GM12878 (cell line): ENCODE results near the gene ZNF581. TPM values are rescaled to one million over a fixed set of nuclear protein-coding genes. Genes with fewer than 3 reads are reported as not detected.
A peak's percentile ranks its signal among the peaks of the same experiment; 100 is the strongest.

ENCODE experiments used
- ATAC-seq: fragments of 200-7000 bp; cut with Tn5 transposase; 3 replicates; pipeline ENCODE4 v1.9.1; 2020; ENCODE audit warnings: mild to moderate bottlenecking, moderate library complexity
- BruUV-seq: library from RNA; stranded (reverse); fragments of 400-500 nt; replicated peaks from 2 replicates; lab custom pipeline; 2021; lab: Mats Ljungman, UMichigan
- CTCF ChIA-PET: fragments of 300-600 bp; sonication (Branson Sonifier 250); formaldehyde crosslinking; extraction: SDS; loops from one replicate; lab custom pipeline; 2021; ENCODE audit warnings: inconsistent platforms; lab: Yijun Ruan, JAX
- POLR2A ChIA-PET: fragments of 350-600 bp; formaldehyde crosslinking; extraction: SDS; loops from one replicate; lab custom pipeline; 2021; ENCODE audit warnings: inconsistent platforms; lab: Charles Lee
- RAD21 ChIA-PET: fragments of 300-600 bp; sonication (Branson Sonifier 250); formaldehyde crosslinking; loops from one replicate; lab custom pipeline; 2023; ENCODE audit warnings: antibody characterized with exemption; ENCODE audit not compliant: unreplicated experiment; lab: Charles Lee
- SMC1A ChIA-PET: fragments of 300-600 bp; sonication (Branson Sonifier 250); formaldehyde crosslinking; loops from one replicate; lab custom pipeline; 2023; ENCODE audit not compliant: unreplicated experiment, uncharacterized antibody; lab: Charles Lee
- DNase-seq: peaks from one replicate; pipeline ENCODE4 v3.0.0-alpha.2; 2011; ENCODE audit warnings: low read depth, low spot score
- FAIRE-seq: peaks from 3 replicates; lab custom pipeline; 2011; peaks lifted over from hg19 to GRCh38; lab: Jason Lieb, UNC
- H2AFZ ChIP-seq: 2 replicates; pipeline ENCODE4 v1.6.0; 2011; ENCODE audit warnings: low read depth, low read length, control low read depth; ENCODE audit not compliant: control insufficient read depth
- H3K27ac ChIP-seq: 2 replicates; pipeline ENCODE4 v1.5.1; 2011; ENCODE audit warnings: control low read depth; ENCODE audit not compliant: control insufficient read depth, insufficient read depth
- H3K27me3 ChIP-seq, 2 experiments: replicated peaks in 1 of 2; 2 replicates each; pipeline versions ENCODE4 v1.6.0 to v1.6.1; 2011; ENCODE audit warnings: low read length in 1 of 2; ENCODE audit not compliant: control insufficient read depth in 2 of 2, insufficient read depth in 2 of 2
- H3K36me3 ChIP-seq, 2 experiments: 2 replicates each; pipeline ENCODE4 v1.5.1; 2011; ENCODE audit warnings: low read length in 1 of 2; ENCODE audit not compliant: control insufficient read depth in 2 of 2, insufficient read depth in 2 of 2
- H3K4me1 ChIP-seq: 2 replicates; pipeline ENCODE4 v1.6.1; 2011; ENCODE audit warnings: mild to moderate bottlenecking, low read length, moderate library complexity, mixed read lengths; ENCODE audit not compliant: control insufficient read depth, insufficient read depth
- H3K4me2 ChIP-seq: 2 replicates; pipeline ENCODE4 v1.6.0; 2011; ENCODE audit warnings: control low read depth; ENCODE audit not compliant: control insufficient read depth, insufficient read depth
- H3K4me3 ChIP-seq: fragments of 200-600 bp; sonication (generic); 2 replicates; pipeline ENCODE4 v1.5.1; 2016
- H3K79me2 ChIP-seq: 2 replicates; pipeline ENCODE4 v1.6.0; 2011; ENCODE audit warnings: low read length; ENCODE audit not compliant: control insufficient read depth, insufficient read depth
- H3K9ac ChIP-seq: 2 replicates; pipeline ENCODE4 v1.8.0; 2011; ENCODE audit warnings: low read length, control low read depth, mixed read lengths; ENCODE audit not compliant: control insufficient read depth, insufficient read depth
- H3K9me3 ChIP-seq: replicated peaks from 3 replicates; pipeline ENCODE4 v1.5.1; 2011; ENCODE audit warnings: mild to moderate bottlenecking, low read length; ENCODE audit not compliant: control insufficient read depth, insufficient read depth
- H4K20me1 ChIP-seq: 2 replicates; pipeline ENCODE4 v1.6.0; 2011; ENCODE audit not compliant: control insufficient read depth, insufficient read depth
- CREM ChIP-seq: IDR thresholded peaks from 2 replicates; pipeline ENCODE4 v1.6.1; 2014; ENCODE audit warnings: antibody characterized with exemption, low read depth
- E4F1 ChIP-seq: fragments of 450-650 bp; IDR thresholded peaks from 2 replicates; pipeline ENCODE4 v1.6.1; 2018; ENCODE audit warnings: borderline replicate concordance, mild to moderate bottlenecking; ENCODE audit not compliant: partially characterized antibody
- ETV6 ChIP-seq, 2 experiments: fragments of 450-650 bp in 1 of 2; IDR thresholded peaks in 1 of 2; conservative IDR thresholded peaks in 1 of 2; 2 replicates each; pipeline ENCODE4 v1.6.1; 2014; ENCODE audit warnings: antibody characterized with exemption in 1 of 2, borderline replicate concordance in 1 of 2, low read depth in 1 of 2, mild to moderate bottlenecking in 1 of 2, moderate library complexity in 1 of 2
- MYC ChIP-seq: IDR thresholded peaks from 2 replicates; pipeline ENCODE4 v1.6.1; 2011; ENCODE audit warnings: mild to moderate bottlenecking, low read length, moderate library complexity, inconsistent platforms; ENCODE audit not compliant: insufficient read depth, insufficient replicate concordance, insufficient read length, severe bottlenecking
- PAX5 ChIP-seq: IDR thresholded peaks from 2 replicates; pipeline ENCODE4 v1.6.1; 2011; ENCODE audit warnings: low read depth, low read length, borderline replicate concordance
- PKNOX1 ChIP-seq: fragments of 450-650 bp; IDR thresholded peaks from 2 replicates; pipeline ENCODE4 v1.6.1; 2016; ENCODE audit warnings: mild to moderate bottlenecking
- REST ChIP-seq: IDR thresholded peaks from 2 replicates; pipeline ENCODE4 v1.6.1; 2012; ENCODE audit warnings: mild to moderate bottlenecking, low read depth, low read length
- SKIL ChIP-seq: fragments of 450-650 bp; IDR thresholded peaks from 2 replicates; pipeline ENCODE4 v1.6.1; 2017; ENCODE audit warnings: mild to moderate bottlenecking, low read depth, inconsistent platforms; ENCODE audit not compliant: poor library complexity, severe bottlenecking
- SMAD5 ChIP-seq: IDR thresholded peaks from 2 replicates; pipeline ENCODE4 v1.6.1; 2016; ENCODE audit warnings: antibody characterized with exemption, low read depth
- STAT3 ChIP-seq: IDR thresholded peaks from 2 replicates; pipeline ENCODE4 v1.6.1; 2011; ENCODE audit warnings: low read depth, low read length, improper control_type of control experiment
- WGBS: methylation state at CpG from one replicate; pipeline ENCODE4 v1.1.6; 2016; ENCODE audit warnings: low lambda C conversion rate; ENCODE audit not compliant: insufficient replicate concordance, insufficient coverage; ENCODE audit errors: missing lambda C conversion rate; 5-methylcytosine and 5-hydroxymethylcytosine counted together
- in situ Hi-C: fragments of 300-500 bp; cut with MboI; formaldehyde crosslinking; loops from 9 replicates; pipeline ENCODE4 v1.14.3; 2018; ENCODE audit warnings: mixed read lengths
- intact Hi-C: fragments of 100-400 bp; cut with micrococcal nuclease; formaldehyde crosslinking; loops from one replicate; pipeline ENCODE4 v1.14.2; 2022; ENCODE audit not compliant: unreplicated experiment
- polyA plus RNA-seq, 11 experiments: library from polyadenylated mRNA; depleted of rRNA in 4 of 11; unstranded in 6 of 11; stranded (reverse) in 5 of 11; fragments of >200 nt; fragmentation: Nextera tagmentation in 4 of 11; fragmentation: Illumina TruSeq in 1 of 11; extraction: Ambion mirVana in 4 of 11; extraction: Trizol in 1 of 11; gene quantifications; 1 replicate in 1 of 11; 2 replicates in 10 of 11; pipeline versions ENCODE4 v1.2.1 to v1.2.3, GENCODE V29; 2011 to 2016; ENCODE audit warnings: inconsistent platforms in 2 of 11, missing spikeins in 2 of 11, low read depth in 1 of 11
- total RNA-seq, 4 experiments: library from RNA; depleted of rRNA in 3 of 4; stranded (reverse); fragments of >200 nt in 3 of 4; fragmentation: Illumina TruSeq in 1 of 4; extraction: Trizol in 1 of 4; gene quantifications; 2 replicates each; pipeline versions ENCODE4 v1.2.1 to v1.2.3, GENCODE V29; 2013 to 2021

ZNF581 gene
- total and polyA plus RNA-seq, 10 of the 15 experiments (the other 5 are each of a cell fraction or from before 2014, with no cell fraction given): 4.7 to 45.4 (median 22.2) TPM

GRCh38 chr19:55599842-55600661 lies 43.4 kb upstream of the ZNF581 start, which contains the start of gene ZNF524 (continued):
- TF ChIP-seq E4F1: peak; percentile 91
- no peak for TF ChIP-seq PAX5
- peak; percentile 31; the same call in 1 of the 2 replicates for TF ChIP-seq CREM
- no peak for TF ChIP-seq STAT3

GRCh38 chr19:55600662-55601028 lies 42.8 kb upstream of the ZNF581 start:
- Histone ChIP-seq H3K79me2 (peaks cover 10% of the 10 kb centered on the region), H3K4me3 (peak overlapping the region; percentile 88), H4K20me1 (no peaks in the 10 kb centered on the region), H3K9me3 (no peaks in the 10 kb centered on the region; the same call in 2 of the 3 replicates), H3K27me3 (no peaks in the 10 kb centered on the region), H3K36me3 (peaks cover 0 to 1% of the 10 kb centered on the region in 2 experiments; a peak in 1 of 4 replicates), H3K27ac (peak overlapping the region; percentile 99), H3K4me2 (peak overlapping the region; percentile 96), H3K9ac (peak overlapping the region; percentile 95), H2AFZ (peak overlapping the region; percentile 30; the same call in 1 of the 2 replicates), H3K4me1 (peaks cover 10% of the 10 kb centered on the region; the same call in 1 of the 2 replicates)
- WGBS: 11% methylated on average over 9 of the region's 15 CpGs
- no peak for DNase-seq
- POLR2A ChIA-PET: interaction anchor here (0.6 to 1.4 kb wide), 4 partner anchors 33 to 71 kb away, joined by 4 to 8 read pairs (median 6); no protein-coding TSS in a partner anchor
- no peak for ATAC-seq
- no TSS peak for BruUV-seq
- SMC1A ChIA-PET: interaction anchor here (0.6 to 2.3 kb wide), 3 partner anchors 32 to 141 kb away, joined by 3 to 16 read pairs (median 4); no protein-coding TSS in a partner anchor
- no peak for FAIRE-seq
- in situ Hi-C loops: no loop called here
- intact Hi-C loops: loop anchor here (5.0 kb wide), 1 partner anchor 42 kb away; the partner anchor contains the start of genes ZNF580 and ZNF581
- RAD21 ChIA-PET: interaction anchor here (1.4 kb wide), 1 partner anchor 10 kb away, joined by 4 read pairs; no protein-coding TSS in a partner anchor
- CTCF ChIA-PET: interaction anchor here (1.0 to 2.3 kb wide), 3 partner anchors 30 to 54 kb away, joined by 3 to 11 read pairs (median 6); partner anchors contain the start of gene U2AF2
- no peak for TF ChIP-seq ETV6 (conservative IDR thresholded peaks at IDR 0.05 in 1 of 2, IDR thresholded peaks at IDR 0.05 in 1 of 2; ENCODE audit: borderline replicate concordance in 1 of 2, low read depth in 1 of 2)
- no peak for TF ChIP-seq REST
- TF ChIP-seq PKNOX1: no peak
- no peak for TF ChIP-seq SKIL
- TF ChIP-seq SMAD5: no peak
- TF ChIP-seq MYC: no peak
